ENCODE data around the gene EHD4.

- TF ChIP-seq, protein P1, sequence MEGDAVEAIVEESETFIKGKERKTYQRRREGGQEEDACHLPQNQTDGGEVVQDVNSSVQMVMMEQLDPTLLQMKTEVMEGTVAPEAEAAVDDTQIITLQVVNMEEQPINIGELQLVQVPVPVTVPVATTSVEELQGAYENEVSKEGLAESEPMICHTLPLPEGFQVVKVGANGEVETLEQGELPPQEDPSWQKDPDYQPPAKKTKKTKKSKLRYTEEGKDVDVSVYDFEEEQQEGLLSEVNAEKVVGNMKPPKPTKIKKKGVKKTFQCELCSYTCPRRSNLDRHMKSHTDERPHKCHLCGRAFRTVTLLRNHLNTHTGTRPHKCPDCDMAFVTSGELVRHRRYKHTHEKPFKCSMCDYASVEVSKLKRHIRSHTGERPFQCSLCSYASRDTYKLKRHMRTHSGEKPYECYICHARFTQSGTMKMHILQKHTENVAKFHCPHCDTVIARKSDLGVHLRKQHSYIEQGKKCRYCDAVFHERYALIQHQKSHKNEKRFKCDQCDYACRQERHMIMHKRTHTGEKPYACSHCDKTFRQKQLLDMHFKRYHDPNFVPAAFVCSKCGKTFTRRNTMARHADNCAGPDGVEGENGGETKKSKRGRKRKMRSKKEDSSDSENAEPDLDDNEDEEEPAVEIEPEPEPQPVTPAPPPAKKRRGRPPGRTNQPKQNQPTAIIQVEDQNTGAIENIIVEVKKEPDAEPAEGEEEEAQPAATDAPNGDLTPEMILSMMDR (IDR thresholded peaks at IDR 0.05) = peak in 2 of 4 experiments; percentile 30
- TF ChIP-seq POLR2A (IDR thresholded peaks at IDR 0.05) = peak; percentile 71
Observed at GRCh38 chr15:41971089-41971894, 1.1 kb downstream of the EHD4 start.
